Measurements from ENCODE around the gene DMGDH. TPM values are rescaled to one million over a fixed set of nuclear protein-coding genes. Genes with fewer than 3 reads are reported as not detected.

DMGDH gene
- total RNA-seq, 1 experiment from 2014 or later: not detected

- no peaks in the 10 kb centered on the region for H3K27me3 ChIP-seq (ENCODE audit: insufficient read depth, low read length)
- no peaks in the 10 kb centered on the region for H3K79me1 ChIP-seq (ENCODE audit: insufficient read depth, low read depth, low read length, poor library complexity, severe bottlenecking)
- no peak for TF ChIP-seq CTCF (conservative IDR thresholded peaks at IDR 0.05)
- no peak overlapping the region for H2BK5ac ChIP-seq (ENCODE audit: insufficient read length, low read length)
- no peak overlapping the region for H2AFZ ChIP-seq (ENCODE audit: low read length)
- H3K23ac ChIP-seq (ENCODE audit: insufficient read length, low read depth, low read length): no peak overlapping the region
- H2BK120ac ChIP-seq (ENCODE audit: low read depth, low read length, poor library complexity, severe bottlenecking): no peak overlapping the region
- DNase-seq: no peak
- H3K27me3 Mint-ChIP-seq (ENCODE audit: low read depth): no peaks in the 10 kb centered on the region
- H3K18ac ChIP-seq (ENCODE audit: insufficient read length, low read depth, low read length): no peak overlapping the region
- WGBS (ENCODE audit: extremely low coverage, insufficient read length, low lambda C conversion rate): 100% methylated on average over 1 of the region's 3 CpGs
- peaks cover 2 to 4% of the 10 kb centered on the region in 2 experiments; a peak in 3 of 5 replicates for H3K9me3 Mint-ChIP-seq
- H3K4me2 ChIP-seq (ENCODE audit: insufficient read depth, insufficient read length, low read length): no peak overlapping the region
- H3K27ac ChIP-seq (ENCODE audit: insufficient read length, low read depth, low read length): no peak overlapping the region
- H2BK12ac ChIP-seq (ENCODE audit: insufficient read length, low read depth, low read length): no peak overlapping the region
- no peaks in the 10 kb centered on the region for H3K23me2 ChIP-seq (ENCODE audit: insufficient read length, low read depth, low read length, poor library complexity, severe bottlenecking)
- no peak overlapping the region for H2BK20ac ChIP-seq (ENCODE audit: low read depth, low read length, poor library complexity, severe bottlenecking)
- peaks cover 0 to 3% (median 0%) of the 10 kb centered on the region in 3 experiments; a peak in 1 of 7 replicates for H3K36me3 Mint-ChIP-seq (ENCODE audit: insufficient read depth in 1 of 3, low read depth in 3 of 3)
- H3K14ac ChIP-seq (ENCODE audit: insufficient read depth, low read length): no peak overlapping the region
- no peaks in the 10 kb centered on the region for H3K79me2 ChIP-seq (ENCODE audit: insufficient read depth, low read length)
- H3K56ac ChIP-seq (ENCODE audit: insufficient read length, low read depth, low read length): no peak overlapping the region
- H3K4me1 ChIP-seq (ENCODE audit: insufficient read depth, low read length): no peaks in the 10 kb centered on the region
- H2BK15ac ChIP-seq (ENCODE audit: low read depth, low read length): no peak overlapping the region
- H3K4ac ChIP-seq (ENCODE audit: low read depth, low read length): no peak overlapping the region
- peaks cover 1% of the 10 kb centered on the region in 2 experiments; a peak in 2 of 4 replicates for H3K4me1 Mint-ChIP-seq
- H4K91ac ChIP-seq (ENCODE audit: insufficient read length, low read depth, low read length): no peak overlapping the region
- no peak overlapping the region for H3K9ac ChIP-seq (ENCODE audit: extremely low read depth, insufficient read length, low read length)
- H4K5ac ChIP-seq (ENCODE audit: insufficient read length, low read depth, low read length): no peak overlapping the region
- no peak overlapping the region for H3K27ac Mint-ChIP-seq
- no peak overlapping the region for H2AK5ac ChIP-seq (ENCODE audit: insufficient read length, low read length)
- H3K9me3 ChIP-seq (ENCODE audit: control insufficient read depth, low read depth, low read length): no peaks in the 10 kb centered on the region
- H4K8ac ChIP-seq (replicated peaks; ENCODE audit: insufficient read length, low read depth, low read length): no peak overlapping the region
- H3K4me3 Mint-ChIP-seq: no peak overlapping the region
- no peak overlapping the region for H3T11ph ChIP-seq (ENCODE audit: low read length)
- H4K20me1 ChIP-seq (ENCODE audit: control insufficient read depth, insufficient read depth, insufficient read length): no peaks in the 10 kb centered on the region
These were observed 24.3 kb upstream of the DMGDH start for GRCh38 chr5:79093762-79094161.

Data from H9 (cell line).